ENCODE data around the gene AKT3.

AKT3 gene

DNA sequence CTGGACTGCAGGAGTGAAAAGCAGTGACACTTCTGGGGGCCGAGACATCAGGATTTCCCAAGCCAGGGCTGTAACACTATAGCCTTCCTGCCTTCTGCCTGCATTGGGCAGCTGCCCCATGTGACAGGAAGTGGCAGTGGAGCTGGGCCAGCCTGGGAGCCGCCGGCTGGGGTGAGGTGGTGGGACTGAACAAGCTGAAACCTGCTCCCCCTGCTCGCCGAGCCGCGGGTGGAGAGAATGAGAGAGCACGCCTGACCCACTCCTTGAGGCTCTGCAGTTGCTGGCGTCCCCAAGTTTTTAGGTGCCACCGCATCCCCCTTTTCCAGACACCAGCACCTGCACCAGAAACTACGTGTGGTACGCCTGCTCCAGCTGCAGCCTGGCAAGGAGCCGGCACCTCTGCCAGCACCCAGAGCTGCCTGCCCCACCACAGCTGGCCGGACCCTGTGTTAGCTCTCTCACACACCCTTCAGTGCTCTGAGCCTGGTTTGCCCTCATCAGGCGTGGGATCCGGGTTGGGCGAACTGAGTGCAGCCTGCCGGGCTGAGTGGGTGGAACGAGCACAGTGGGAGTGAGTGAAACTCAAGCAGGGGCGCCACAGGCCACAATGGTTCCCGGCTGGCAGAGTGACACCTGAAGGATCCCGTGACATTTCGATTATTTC lies 119.4 kb downstream of the AKT3 start:
- DNase-seq, result peak; percentile 34

DNA sequence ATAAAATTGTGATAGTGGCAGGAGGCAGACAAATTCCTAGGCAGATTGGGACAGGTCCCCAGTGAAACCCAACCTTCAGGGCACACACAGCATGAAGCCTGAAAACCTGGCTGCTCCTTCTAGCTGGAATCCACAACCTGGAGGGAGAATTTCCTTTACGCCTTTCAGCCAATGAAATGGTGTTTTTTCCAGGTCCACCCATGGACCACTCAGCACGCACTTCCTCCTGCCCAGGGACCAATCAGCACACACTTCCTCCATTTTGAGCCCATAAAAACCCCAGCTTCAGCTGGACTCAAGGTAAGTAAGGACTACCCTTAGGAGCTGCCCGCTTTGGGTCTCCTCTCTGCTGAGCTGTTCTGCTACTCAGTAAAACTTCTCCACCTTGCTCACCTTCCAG lies 120.1 kb downstream of the AKT3 start:
- no peak for DNase-seq

DNA sequence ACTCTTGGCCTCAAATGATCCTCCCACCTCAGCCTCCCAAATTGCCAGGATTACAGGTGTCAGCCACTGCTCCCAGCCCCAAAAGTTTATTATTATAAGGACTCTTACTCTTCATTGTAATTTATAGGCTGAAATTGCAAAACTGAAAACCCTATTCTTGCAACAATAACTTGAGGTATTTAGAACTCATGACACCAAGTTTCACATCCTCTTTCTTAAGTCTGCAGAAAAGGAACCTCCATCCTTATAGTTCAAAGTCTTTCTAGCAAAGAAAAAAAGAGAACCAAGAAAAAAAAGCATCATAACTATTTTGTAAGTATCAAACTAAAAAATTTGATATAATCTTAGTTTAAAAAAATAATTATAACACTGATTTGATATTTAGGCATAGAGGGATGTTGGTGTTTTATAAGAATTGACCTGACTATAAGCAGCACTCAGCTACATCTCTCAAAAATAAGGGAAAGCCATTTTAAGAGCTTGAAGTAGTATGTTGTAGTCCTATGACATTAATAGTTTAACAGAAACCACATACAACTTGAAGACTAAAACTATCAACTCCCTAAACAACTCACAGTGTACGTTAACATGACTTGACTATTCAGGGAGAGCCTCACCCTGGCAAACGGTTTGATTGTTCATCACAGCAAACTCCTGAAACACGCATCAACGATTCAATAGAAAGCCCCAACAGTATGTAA lies 122.4 kb downstream of the AKT3 start:
- no peak for DNase-seq

DNA sequence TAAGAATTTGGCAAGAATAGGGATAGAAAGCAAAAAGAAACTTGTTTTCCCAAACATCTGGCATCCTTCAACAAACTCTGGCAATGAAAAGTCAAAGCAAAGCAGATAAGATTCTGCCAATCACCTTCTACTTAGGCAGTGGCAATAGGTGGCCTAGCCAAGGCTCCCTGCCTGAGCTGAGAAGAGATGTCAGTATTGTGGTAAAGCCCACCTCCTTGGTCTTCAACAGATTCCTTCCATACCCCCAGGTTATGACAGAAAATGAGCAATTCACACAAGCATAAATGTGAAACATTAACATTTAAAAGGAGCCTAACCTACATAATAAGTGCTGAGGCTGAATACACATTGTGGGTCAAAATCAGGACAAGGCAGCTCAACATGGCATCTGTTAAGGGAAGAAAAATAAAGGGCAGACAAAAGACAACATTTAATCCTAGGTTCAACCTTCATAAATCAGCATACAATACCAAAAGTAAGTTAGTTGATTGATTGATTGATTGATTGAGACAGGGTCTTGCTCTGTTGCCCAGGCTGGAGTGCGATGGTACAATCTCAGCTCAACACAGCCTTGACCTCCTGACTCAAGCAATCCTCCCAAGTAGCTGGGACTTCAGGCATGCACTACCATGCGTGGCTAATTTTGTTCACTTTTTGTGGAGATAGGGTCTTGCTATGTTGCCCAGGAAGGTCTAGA lies 123.1 kb downstream of the AKT3 start:
- no peak for DNase-seq

DNA sequence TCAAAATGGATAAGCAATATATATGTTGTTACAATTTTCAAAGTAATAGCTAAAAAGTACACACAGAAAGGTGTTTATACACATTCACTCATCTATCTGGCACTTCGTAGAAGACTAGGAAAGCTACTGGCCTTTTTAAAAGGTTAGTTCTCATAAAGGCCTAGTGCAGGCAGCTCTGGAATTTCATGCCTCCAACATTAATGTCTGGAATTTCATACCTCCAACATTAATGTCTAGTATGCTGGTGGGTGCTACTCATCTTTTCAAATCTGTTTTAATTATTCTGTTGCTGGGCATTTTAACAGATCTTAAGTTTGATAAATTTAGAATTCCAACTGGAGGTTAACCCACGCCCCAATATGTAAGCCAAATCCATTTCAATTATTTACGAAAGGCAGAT lies 124.2 kb downstream of the AKT3 start:
- no peak for DNase-seq

DNA sequence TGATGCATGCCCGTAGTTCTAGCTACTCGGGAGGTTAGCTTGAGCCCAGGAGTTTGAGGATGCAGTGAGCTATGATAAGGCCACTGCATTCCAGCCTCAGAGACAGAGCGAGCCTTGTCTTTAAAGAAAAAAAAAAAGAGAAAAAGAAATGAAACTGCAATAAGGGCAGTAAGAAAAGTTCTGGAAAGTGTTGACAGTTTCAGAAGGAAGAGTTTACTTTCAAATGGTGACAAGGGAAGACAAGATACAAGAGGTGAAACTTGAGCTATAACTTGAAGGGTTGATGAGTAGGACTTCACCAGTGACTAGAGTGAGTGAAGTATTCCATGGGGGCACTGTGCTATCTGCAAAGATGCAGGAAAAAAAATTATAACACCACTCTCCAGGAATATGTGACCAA lies 125.0 kb downstream of the AKT3 start:
- no peak for DNase-seq

DNA sequence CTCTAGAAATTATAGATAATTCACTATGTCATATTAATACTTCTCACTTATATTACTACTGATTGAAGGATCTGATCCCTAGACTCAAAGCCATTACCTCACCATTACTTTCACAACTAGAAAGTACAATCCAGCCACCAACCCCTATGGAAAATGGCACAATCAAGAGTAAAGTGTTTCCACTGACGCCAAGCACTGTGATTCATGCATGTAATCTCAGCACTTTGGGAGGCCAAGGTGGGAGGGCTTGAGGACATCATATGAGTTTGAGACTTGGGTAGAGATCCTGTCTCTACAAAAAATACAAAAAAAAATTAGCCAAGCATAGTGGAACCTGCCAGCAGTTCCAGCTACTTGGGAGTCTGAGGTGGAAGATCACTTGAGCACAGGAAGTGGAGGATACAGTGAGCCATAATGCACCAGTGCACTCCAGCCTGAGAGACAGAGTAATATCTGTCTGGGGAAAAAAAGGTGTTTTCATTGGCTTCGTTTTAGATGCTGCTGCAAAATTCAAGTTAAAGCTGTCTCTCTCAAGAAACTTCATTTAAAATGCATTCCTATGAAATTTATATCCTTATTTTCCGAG lies 126.5 kb downstream of the AKT3 start:
- DNase-seq, result no peak

DNA sequence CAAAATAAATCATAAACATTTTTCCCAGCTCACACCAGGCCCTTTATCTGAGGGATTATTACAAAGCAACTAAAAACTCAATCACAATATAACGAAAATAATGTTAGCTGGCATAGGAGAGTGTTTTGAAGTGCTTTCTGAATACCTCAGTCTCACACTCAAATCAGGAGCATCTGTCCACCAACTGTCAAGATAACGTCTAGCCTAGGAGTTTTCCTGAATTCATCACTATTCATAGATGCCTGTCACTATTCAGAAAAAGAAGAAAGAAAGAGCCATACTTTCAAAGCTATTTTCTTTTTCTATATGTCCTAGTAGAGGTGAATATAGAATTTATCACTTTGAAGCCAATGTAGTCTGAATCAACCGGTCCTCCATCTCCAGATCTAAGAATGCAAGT lies 127.0 kb downstream of the AKT3 start:
- DNase-seq, result no peak

DNA sequence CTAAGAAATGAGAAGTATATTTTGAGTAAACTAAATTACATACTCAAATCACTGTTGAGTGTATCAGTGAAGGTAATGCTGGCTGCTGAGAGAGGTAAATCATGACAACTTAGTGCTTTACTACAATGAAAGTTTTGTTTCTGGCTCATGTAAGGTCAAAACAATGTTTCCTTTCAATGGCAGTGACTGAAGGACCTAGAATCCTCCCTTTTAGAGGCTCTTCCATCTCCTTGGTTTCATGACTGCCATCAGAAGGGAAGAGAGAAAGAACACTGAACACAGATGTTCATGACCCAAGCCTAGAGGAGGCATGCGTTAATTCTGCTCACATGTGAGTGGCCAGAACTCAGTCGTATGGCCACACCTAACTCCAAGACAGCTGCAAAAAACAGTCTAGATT lies 130.6 kb downstream of the AKT3 start:
- no peak for DNase-seq

DNA sequence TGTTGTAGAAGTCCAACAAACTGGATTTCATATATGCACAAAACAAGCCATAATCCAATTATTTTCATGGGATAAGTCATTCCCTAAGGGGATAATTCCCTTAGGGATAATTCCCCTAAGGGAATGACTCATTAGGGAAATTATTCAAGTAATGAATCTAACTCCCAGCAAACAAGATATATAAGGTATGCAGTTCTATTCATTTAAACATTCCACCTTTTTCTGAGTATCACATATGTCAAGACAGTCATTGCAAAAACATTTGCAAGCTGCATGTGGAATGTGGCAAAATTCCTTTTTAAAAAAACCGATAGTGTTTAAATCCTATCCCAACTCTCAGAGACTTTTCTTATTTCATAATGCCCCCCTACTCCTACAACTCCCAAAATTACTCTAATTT lies 131.2 kb downstream of the AKT3 start:
- no peak for DNase-seq

DNA sequence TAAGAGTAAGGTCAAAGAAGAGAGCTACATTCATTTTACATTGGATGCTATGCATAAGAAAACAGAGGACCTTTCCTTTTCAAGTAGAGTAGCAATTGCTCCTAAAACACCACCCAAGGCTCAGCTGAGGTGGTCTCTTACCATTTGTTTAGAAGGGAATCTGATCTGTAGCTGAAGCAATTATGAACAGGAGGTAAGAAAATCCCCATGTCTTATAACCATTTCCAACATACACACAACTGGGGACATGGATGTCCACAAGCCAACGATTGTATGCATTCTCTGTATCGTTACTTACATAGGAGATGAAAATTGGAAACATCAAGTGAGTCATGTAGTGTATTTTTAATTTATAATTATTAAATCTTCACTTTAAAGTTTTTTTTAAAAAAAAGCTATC lies 132.0 kb downstream of the AKT3 start:
- DNase-seq, result no peak

DNA sequence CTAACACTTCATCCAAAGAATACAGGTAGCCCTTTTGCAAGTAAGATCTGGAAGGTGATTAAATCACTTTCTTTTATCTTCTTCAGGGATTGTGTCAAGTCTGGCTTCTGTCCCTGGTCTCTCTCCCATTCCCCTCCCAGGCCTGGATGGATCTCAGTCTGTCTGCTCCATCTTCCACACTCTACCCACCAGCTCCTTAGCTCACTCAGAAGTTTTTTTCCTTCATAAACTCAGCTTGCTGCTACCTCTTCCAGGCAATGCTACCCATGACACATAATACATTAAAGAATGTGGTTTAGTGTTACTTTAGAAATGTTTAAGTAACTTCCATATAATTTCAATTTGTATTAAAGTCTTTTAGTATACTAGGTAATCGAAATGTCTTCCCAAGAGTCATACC lies 133.1 kb downstream of the AKT3 start:
- no peak for DNase-seq

DNA sequence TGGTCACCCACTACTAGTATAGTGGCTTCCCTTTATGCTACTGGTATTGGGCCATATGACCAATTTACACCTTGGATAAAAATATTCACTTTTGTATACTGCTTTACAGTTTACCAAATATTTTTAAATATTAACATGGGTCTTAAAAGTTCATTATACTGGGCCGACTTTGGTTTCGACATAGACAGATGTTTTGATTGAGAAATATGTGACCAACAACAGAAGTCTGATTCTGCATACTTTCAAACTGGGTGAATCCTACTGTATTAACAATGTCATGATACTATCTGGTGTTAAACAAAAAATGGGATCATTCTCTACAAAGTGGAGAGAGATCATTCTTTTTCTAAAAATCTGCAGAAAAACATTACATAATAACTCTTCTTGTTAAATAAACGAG lies 134.8 kb downstream of the AKT3 start:
- DNase-seq, result no peak

DNA sequence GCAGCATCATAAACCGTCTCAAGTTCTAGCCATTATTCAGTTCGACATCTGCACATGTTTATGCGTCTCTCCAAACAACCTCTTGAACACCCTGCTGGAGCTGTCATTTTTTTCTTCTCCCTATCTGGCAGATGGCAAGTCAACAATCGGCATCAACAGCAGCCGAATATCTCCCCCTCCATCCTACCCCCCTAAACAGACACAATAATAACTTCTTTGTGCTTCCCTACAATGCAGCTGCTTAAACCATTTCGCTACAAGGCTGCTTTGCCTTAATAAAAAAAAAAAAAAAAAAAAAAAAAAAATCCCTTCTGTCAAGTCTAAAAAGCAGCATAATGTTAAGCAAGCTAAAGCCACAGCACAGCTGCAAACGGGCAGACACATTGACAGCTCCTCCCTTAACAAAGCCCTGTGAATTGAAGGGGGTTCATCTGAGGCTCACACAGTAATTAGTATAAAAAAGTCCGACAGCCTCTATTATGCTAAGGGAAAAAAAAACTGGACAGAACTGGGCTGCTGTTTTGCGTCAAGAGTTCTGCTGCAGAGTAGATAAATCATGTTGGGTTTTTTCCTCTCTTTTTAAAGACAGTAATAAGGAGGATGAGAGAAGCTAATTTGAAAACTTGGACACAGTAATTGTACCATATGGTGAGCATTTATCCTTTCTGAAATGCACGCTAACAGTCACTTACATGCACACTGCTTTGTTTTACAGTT lies 136.4 kb downstream of the AKT3 start:
- DNase-seq, result peak; percentile 6

DNA sequence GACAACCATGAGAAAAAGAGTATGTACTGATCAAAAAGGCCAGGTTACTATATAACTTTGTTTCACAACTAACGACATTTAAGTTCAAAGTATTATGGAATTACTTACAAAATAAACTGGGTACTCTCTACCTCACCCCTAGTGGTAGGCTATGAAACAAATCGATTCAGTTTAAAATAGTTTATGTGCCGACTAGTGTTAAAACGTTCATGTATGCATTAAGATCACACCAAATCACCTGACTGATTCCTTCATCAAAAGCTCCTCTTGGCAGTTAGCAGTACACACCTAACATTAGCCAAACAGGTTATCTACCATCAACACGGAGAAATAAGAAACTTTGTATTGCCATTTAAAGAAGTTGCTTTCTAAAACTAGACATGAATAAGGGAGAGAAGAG lies 137.1 kb downstream of the AKT3 start:
- no peak for DNase-seq

DNA sequence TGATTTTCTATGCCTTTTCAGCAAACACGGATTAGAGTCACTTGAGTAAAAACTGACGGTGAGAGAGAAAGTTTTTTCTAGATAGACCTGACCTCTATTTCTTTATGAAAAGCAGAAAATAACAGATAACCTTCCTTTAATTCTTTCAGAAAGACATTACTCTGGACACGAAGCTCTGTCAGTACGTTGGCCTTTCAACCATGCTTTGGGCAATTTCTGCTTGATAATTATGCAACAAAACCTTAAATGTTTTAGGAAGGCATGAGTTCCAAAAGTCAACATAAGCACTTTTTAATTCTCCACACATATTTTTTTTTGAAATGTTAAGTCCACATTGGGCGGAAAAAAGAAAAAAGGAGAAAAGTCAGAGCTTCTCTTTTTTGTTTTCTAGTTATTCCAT lies 137.8 kb downstream of the AKT3 start:
- no peak for DNase-seq

DNA sequence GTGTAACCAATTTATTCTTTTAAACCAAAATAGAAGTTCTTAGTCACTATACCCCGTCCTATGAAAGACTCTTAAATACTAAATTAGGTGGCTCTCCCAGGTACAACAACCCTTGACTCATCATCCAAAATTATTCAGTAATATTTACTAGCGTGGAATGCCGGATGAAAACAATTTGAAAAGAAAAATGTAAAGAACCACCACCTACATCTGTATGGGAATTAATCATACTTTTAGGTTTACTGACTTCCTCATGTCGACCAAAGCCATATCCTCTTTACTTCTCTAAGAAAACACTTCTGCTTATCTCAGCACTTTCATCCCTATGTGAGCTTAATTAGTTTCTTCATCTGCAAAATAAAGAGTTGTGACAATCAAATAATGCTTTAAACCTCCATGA lies 139.6 kb downstream of the AKT3 start:
- no peak for DNase-seq

DNA sequence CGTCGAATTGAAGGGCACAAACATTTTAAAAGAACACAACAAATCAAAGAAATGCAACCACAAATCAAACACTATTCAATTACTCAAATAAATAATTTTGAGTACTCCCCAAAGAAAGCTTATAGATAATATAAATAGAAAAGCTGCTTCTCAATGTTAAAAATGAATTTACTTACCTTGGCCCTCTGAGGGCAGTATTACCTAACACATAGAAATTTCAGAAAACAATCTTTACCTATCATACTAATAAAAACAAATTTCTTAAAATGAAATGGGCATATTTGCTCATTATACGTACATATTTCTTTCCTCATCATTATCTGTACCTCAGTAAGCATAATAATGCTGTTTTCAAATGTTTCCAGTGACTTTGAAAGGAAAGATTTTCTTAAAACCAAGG lies 141.8 kb downstream of the AKT3 start:
- DNase-seq, result peak; percentile 1

DNA sequence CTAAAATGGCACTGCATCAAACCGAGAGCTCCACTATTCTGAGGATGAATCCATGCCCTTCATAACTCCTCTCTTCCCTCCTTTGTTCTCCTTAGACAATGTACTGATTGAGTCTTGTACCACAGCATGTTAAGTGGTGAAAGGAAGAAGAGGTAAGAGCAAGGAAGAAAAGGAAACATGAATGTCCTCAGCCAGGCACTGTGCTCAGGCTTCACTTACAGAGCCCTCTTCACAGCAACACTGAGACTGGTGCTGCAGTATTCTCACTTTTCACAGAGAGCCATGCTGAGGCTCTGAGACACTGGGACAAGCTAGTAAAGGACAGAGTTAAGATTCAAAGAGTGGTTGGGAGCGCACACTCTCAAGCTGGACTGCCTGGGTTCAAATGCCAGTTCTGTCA lies 143.5 kb downstream of the AKT3 start:
- DNase-seq, result no peak

DNA sequence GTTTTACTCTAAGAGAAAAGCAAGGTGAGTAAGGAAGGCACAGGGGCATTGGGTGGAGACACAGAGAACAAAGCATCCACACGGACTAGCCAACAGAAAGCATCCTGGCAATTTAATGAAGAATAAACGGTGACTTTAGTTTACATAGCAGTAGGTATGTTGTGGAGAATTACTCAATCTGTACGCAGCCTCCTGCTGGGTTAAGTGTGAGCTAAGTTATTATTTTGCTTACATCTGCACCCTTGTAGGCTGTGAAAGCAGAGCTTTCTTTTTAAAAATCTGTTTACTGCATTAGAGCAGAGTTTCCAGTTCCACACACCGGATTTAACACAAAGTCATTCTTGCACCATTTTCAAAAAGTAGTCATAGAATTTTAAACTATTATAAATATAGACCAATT lies 144.5 kb downstream of the AKT3 start:
- no peak for DNase-seq

DNA sequence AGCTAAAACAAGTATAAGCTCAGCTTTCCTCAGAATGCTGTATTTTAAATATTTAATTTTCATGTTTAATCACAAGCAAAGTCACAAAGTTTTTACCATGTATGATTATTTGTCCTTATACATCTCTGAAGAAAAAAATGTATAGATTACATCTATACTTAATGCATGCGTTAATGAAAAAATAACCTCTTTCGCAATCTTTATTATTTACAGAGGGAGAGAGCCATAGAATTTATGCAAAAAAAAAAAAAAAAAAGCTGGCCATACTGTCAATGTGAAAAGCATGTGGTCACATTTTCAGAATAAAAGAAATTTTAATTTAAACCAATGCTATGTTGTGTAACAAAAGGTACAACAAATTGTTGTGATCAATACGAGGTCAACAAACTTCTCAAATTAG lies 148.2 kb downstream of the AKT3 start:
- DNase-seq, result no peak

DNA sequence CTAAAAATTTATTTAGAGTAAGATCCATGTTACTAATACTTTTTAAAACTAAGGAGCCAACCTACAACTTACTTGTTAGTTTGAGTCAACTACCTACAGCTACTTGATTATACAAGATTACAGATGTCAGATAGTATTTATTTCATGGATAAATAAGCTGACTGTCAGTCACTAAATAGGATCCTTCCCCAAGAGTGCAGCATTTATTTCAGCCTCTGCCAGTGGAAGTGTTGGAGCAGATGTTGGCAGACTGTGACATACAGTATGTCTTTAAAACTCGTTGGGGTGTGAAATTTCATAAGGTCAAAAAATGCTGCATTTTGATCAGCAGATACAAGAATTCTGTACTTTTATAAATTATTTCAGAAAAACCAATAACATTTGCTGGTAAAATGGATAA lies 156.2 kb downstream of the AKT3 start:
- DNase-seq, result no peak

DNA sequence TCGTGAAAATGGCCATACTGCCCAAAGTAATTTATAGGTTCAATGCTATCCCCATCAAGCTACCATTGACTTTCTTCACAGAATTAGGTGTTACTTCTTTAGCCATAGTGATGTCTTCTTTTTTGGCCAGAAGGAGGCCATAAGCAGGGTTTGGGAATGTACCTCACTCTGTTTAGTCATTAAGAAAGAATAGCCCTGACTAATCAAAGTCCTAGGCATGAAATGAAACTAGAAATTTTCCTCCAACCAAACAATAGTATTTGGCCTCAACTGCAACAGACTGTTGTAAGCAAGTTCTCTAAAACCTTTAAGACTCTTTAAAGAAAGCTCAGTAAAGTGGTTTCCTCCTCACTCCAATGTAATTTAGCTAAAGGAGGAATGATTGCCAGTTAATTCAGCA lies 163.9 kb downstream of the AKT3 start:
- DNase-seq, result no peak
